Smooth muscle cell (in vitro differentiated cells): ENCODE measurements around the gene NUP54. TPM values are rescaled to one million over a fixed set of nuclear protein-coding genes. Genes with fewer than 3 reads are reported as not detected.

Experiments
- DNase-seq: peaks from one replicate; lab custom pipeline; 2025; ENCODE audit not compliant: unreplicated experiment; lab: John Stamatoyannopoulos, UW
- H2AFZ ChIP-seq: fragments of 200-600 bp; sonication (generic); 2 replicates; pipeline ENCODE4 v1.6.0; 2016; ENCODE audit warnings: antibody characterized with exemption, low read depth, mild to moderate bottlenecking
- H3F3A ChIP-seq: fragments of 200-600 bp; sonication (generic); 2 replicates; pipeline ENCODE4 v1.6.0; 2017; ENCODE audit warnings: antibody characterized with exemption, low read depth
- H3K27ac ChIP-seq: fragments of 200-600 bp; sonication (generic); 2 replicates; pipeline ENCODE4 v1.5.1; 2016; ENCODE audit warnings: low read depth, mild to moderate bottlenecking
- H3K27me3 ChIP-seq: fragments of 200-600 bp; sonication (generic); 2 replicates; pipeline ENCODE4 v1.6.1; 2016; ENCODE audit warnings: low read depth, mild to moderate bottlenecking
- H3K36me3 ChIP-seq: fragments of 200-600 bp; sonication (generic); 2 replicates; pipeline ENCODE4 v1.5.1; 2016; ENCODE audit warnings: low read depth
- H3K4me1 ChIP-seq: fragments of 200-600 bp; sonication (generic); 2 replicates; pipeline ENCODE4 v1.5.1; 2016; ENCODE audit warnings: low read depth
- H3K4me2 ChIP-seq: fragments of 200-600 bp; sonication (generic); 2 replicates; pipeline ENCODE4 v1.6.0; 2016; ENCODE audit warnings: mild to moderate bottlenecking
- H3K4me3 ChIP-seq: fragments of 200-600 bp; sonication (generic); 2 replicates; pipeline ENCODE4 v1.5.1; 2016; ENCODE audit warnings: mild to moderate bottlenecking
- H3K79me2 ChIP-seq: fragments of 200-600 bp; sonication (generic); 2 replicates; pipeline ENCODE4 v1.6.0; 2016; ENCODE audit warnings: low read depth, mild to moderate bottlenecking
- H3K9ac ChIP-seq: fragments of 200-600 bp; sonication (generic); 2 replicates; pipeline ENCODE4 v1.6.0; 2016; ENCODE audit warnings: low read depth
- H3K9me3 ChIP-seq: fragments of 200-600 bp; sonication (generic); replicated peaks from 2 replicates; pipeline ENCODE4 v1.5.1; 2016; ENCODE audit warnings: low read depth
- H4K20me1 ChIP-seq: fragments of 200-600 bp; sonication (generic); 2 replicates; pipeline ENCODE4 v1.6.0; 2016; ENCODE audit warnings: low read depth
- CTCF ChIP-seq: fragments of 200-600 bp; sonication (generic); IDR thresholded peaks from 2 replicates; pipeline ENCODE4 v1.5.1; 2017; ENCODE audit warnings: borderline replicate concordance, mild to moderate bottlenecking, antibody characterized with exemption; ENCODE audit not compliant: insufficient read depth, poor library complexity, severe bottlenecking
- WGBS: methylation state at CpG from one replicate; pipeline ENCODE4 v1.1.7; 2016; ENCODE audit warnings: low lambda C conversion rate; 5-methylcytosine and 5-hydroxymethylcytosine counted together
- polyA plus RNA-seq: library from polyadenylated mRNA; unstranded; fragments of >200 nt; fragmentation: Nextera tagmentation; extraction: Ambion mirVana; gene quantifications from 2 replicates; pipeline ENCODE4 v1.2.1, GENCODE V29; 2016
- total RNA-seq: library from RNA; depleted of rRNA; stranded (reverse); fragments of >200 nt; gene quantifications from 2 replicates; pipeline ENCODE4 v1.2.3, GENCODE V29; 2014

The NUP54 gene
- total and polyA plus RNA-seq, 2 experiments from 2014 or later = 36.3 to 52.6 TPM

- H3K27me3 ChIP-seq = peaks cover 4% of the 10 kb centered on the region
- H3K79me2 ChIP-seq = no peaks in the 10 kb centered on the region
- no peak for DNase-seq
- no peak within 1 kb of the TSS for H3K9ac ChIP-seq
- H3K36me3 ChIP-seq = no peaks in the 10 kb centered on the region
- WGBS = 18% methylated on average over 1 of the region's 1 CpG
- no peak within 1 kb of the TSS for H2AFZ ChIP-seq
- H3K4me2 ChIP-seq = no peak within 1 kb of the TSS
- no peak within 1 kb of the TSS for H3K4me3 ChIP-seq
- no peaks in the 10 kb centered on the region for H3K9me3 ChIP-seq
- peaks cover 7% of the 10 kb centered on the region for H3F3A ChIP-seq
- TF ChIP-seq CTCF = no peak
- no peaks in the 10 kb centered on the region for H3K4me1 ChIP-seq
- H3K27ac ChIP-seq = no peak within 1 kb of the TSS
- no peaks in the 10 kb centered on the region for H4K20me1 ChIP-seq
Observed at GRCh38 chr4:76074468-76074867, 73.7 kb downstream of the NUP54 start, which contains the start of gene ART3. Gene ART3, plus strand, starts transcription at chr4:76074709. Its CDS starts 1,181 bp downstream, at chr4:76075890.

GRCh38 chr4:76072760-76073159, 75.4 kb downstream of the NUP54 start:
- no peak for TF ChIP-seq CTCF
- no peak overlapping the region for H3K9ac ChIP-seq
- H3F3A ChIP-seq = peaks cover 7% of the 10 kb centered on the region
- H2AFZ ChIP-seq = peak overlapping the region; percentile 28
- H3K9me3 ChIP-seq = no peaks in the 10 kb centered on the region
- H3K4me1 ChIP-seq = no peaks in the 10 kb centered on the region
- H3K79me2 ChIP-seq = no peaks in the 10 kb centered on the region
- 71% methylated on average over 4 of the region's 4 CpGs for WGBS
- no peaks in the 10 kb centered on the region for H3K27me3 ChIP-seq
- no peaks in the 10 kb centered on the region for H4K20me1 ChIP-seq
- no peak overlapping the region for H3K27ac ChIP-seq
- H3K4me3 ChIP-seq = no peak overlapping the region
- no peak for DNase-seq
- H3K4me2 ChIP-seq = no peak overlapping the region
- no peaks in the 10 kb centered on the region for H3K36me3 ChIP-seq

- peak; percentile 90 for TF ChIP-seq CTCF
- H4K20me1 ChIP-seq = no peaks in the 10 kb centered on the region
- no peak overlapping the region for H3K4me2 ChIP-seq
- H3K9me3 ChIP-seq = no peaks in the 10 kb centered on the region
- no peaks in the 10 kb centered on the region for H3K27me3 ChIP-seq
- H3K79me2 ChIP-seq = no peaks in the 10 kb centered on the region
- 5% methylated on average over 2 of the region's 2 CpGs for WGBS
- H3K9ac ChIP-seq = no peak overlapping the region
- H2AFZ ChIP-seq = no peak overlapping the region
- DNase-seq = peak; percentile 1
- no peaks in the 10 kb centered on the region for H3K4me1 ChIP-seq
- no peaks in the 10 kb centered on the region for H3K36me3 ChIP-seq
- no peaks in the 10 kb centered on the region for H3F3A ChIP-seq
- no peak overlapping the region for H3K4me3 ChIP-seq
- no peak overlapping the region for H3K27ac ChIP-seq
Observed at GRCh38 chr4:76067652-76068286, 80.4 kb downstream of the NUP54 start.

GRCh38 chr4:76066546-76066945, 81.7 kb downstream of the NUP54 start:
- no peak overlapping the region for H3K27ac ChIP-seq
- H4K20me1 ChIP-seq = no peaks in the 10 kb centered on the region
- H3K9ac ChIP-seq = no peak overlapping the region
- H3K27me3 ChIP-seq = no peaks in the 10 kb centered on the region
- TF ChIP-seq CTCF = no peak
- no peaks in the 10 kb centered on the region for H3F3A ChIP-seq
- H3K4me2 ChIP-seq = no peak overlapping the region
- H3K9me3 ChIP-seq = no peaks in the 10 kb centered on the region
- no peaks in the 10 kb centered on the region for H3K79me2 ChIP-seq
- no peak overlapping the region for H2AFZ ChIP-seq
- H3K4me1 ChIP-seq = peaks cover 3% of the 10 kb centered on the region
- no peaks in the 10 kb centered on the region for H3K36me3 ChIP-seq
- no peak overlapping the region for H3K4me3 ChIP-seq
- WGBS = 87% methylated on average over 3 of the region's 3 CpGs
- no peak for DNase-seq
